Activated CD4-positive, alpha-beta T cell treated with anti-CD3 and anti-CD28 coated beads, Interleukin-2, amount 10 ng/mL, durations not matched to agents 7 days and 5 days (primary cell): Measurements from ENCODE around the gene DNTT. TPM values are rescaled to one million over a fixed set of nuclear protein-coding genes. Genes with fewer than 3 reads are reported as not detected.

Experiments used
- CTCF ChIA-PET: fragments of 350-600 bp; sonication (Branson Sonifier 250); formaldehyde crosslinking; loops from one replicate; lab custom pipeline; 2021; ENCODE audit warnings: antibody characterized with exemption; lab: Charles Lee
- POLR2A ChIA-PET: fragments of 350-600 bp; sonication (Branson Sonifier 250); formaldehyde crosslinking; loops from one replicate; lab custom pipeline; 2021; ENCODE audit warnings: antibody characterized with exemption; lab: Charles Lee
- DNase-seq: peaks from one replicate; pipeline ENCODE4 v3.0.0-alpha.2; 2020
- H3K27ac Mint-ChIP-seq: one replicate; pipeline ENCODE4 v1.8.0; 2021; ENCODE audit warnings: mild to moderate bottlenecking, moderate library complexity, mixed read lengths
- H3K27me3 Mint-ChIP-seq: one replicate; pipeline ENCODE4 v1.8.0; 2021; ENCODE audit warnings: mixed read lengths
- H3K36me3 Mint-ChIP-seq: one replicate; pipeline ENCODE4 v1.8.0; 2021; ENCODE audit warnings: low read depth, mixed read lengths
- H3K4me1 Mint-ChIP-seq: one replicate; pipeline ENCODE4 v1.8.0; 2021; ENCODE audit warnings: mixed read lengths
- H3K4me3 Mint-ChIP-seq: one replicate; pipeline ENCODE4 v1.8.0; 2021; ENCODE audit warnings: mild to moderate bottlenecking, moderate library complexity, mixed read lengths
- H3K9me3 Mint-ChIP-seq: one replicate; pipeline ENCODE4 v1.8.0; 2021; ENCODE audit warnings: mixed read lengths
- total RNA-seq, 2 experiments: library from RNA; stranded (reverse); gene quantifications; one replicate each; pipeline ENCODE4 v1.2.3, GENCODE V29; 2021

Gene DNTT
- total RNA-seq, 2 experiments from 2014 or later, result not detected

DNA sequence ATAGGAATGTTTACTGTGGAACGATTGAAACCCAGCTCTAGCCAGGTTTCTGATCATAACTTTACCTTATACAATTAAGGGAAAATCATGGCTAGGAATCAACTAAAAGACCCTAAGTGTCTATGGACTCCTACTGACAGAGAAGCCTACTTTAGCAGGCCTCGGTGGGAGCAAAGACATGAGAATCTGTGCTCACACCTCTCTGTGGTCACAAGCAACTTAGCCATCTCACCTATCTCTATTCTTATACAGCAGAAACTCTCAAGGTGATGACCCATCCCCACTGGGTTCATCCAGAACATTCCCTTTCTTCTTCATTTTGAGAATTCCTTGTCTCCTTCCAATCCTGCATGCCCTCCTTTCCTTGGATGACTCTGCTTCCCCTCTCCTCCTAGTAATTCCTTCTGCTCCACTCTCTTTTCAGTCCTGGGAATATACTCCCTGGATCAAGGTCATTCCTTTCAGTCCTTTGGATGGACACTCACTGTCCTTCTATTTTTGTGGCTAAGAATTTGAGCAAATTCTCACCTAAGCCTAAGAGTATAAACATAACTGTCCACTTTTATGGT is 35.8 kb upstream of the DNTT start:
- Mint-ChIP-seq H3K36me3 (no peaks in the 10 kb centered on the region), H3K4me3 (no peak overlapping the region), H3K4me1 (no peaks in the 10 kb centered on the region), H3K9me3 (no peaks in the 10 kb centered on the region), H3K27ac (no peak overlapping the region), H3K27me3 (peaks cover 4% of the 10 kb centered on the region)
- ChIA-PET POLR2A (no interaction called here), CTCF (no interaction called here)
- DNase-seq, result no peak

DNA sequence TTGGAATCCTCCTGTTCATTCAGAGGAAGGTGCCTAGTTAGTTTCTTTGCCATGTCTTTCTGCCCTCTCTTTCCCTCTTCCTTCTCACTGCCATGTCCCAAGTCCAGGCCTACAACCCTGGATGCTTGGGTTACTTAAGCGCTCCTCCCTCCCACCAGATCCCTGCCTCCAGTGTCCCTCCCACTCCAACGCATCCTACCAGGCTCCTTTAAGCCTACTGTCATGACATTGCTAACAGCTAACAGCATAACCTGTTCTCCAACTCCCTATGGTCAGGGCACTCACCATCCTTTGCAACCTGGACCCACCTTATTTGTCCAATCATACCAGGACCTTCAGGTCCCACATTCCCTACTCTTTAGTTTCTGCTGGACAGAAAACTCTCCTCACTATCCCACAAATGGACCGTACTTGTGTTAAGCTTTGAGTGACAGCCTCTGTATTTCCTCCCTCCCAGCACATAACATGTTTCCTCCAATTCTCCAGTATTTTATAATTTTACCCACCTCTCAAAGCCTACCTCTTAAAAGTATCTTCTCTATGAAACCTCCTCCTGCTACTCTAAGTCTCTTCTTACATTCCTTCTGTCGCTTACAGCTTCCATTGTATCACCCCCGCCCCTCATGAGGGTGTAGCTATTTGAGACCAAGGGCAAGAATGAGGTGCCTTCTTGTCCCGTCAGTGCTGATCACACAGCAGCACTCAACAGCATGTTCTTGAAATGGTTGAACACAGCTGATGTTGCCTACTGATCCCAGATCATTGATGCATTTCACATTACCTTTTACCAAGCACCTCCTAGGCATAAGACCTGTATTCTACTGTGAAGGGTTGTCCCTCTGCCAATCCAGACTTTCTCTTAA is 34.6 kb upstream of the DNTT start:
- DNase-seq, result no peak
- no peak overlapping the region for H3K4me3 Mint-ChIP-seq
- no peak overlapping the region for H3K27ac Mint-ChIP-seq
- ChIA-PET CTCF (no interaction called here), POLR2A (no interaction called here)
- no peaks in the 10 kb centered on the region for H3K4me1 Mint-ChIP-seq
- H3K9me3 Mint-ChIP-seq, result no peaks in the 10 kb centered on the region
- H3K36me3 Mint-ChIP-seq, result no peaks in the 10 kb centered on the region
- peaks cover 4% of the 10 kb centered on the region for H3K27me3 Mint-ChIP-seq

DNA sequence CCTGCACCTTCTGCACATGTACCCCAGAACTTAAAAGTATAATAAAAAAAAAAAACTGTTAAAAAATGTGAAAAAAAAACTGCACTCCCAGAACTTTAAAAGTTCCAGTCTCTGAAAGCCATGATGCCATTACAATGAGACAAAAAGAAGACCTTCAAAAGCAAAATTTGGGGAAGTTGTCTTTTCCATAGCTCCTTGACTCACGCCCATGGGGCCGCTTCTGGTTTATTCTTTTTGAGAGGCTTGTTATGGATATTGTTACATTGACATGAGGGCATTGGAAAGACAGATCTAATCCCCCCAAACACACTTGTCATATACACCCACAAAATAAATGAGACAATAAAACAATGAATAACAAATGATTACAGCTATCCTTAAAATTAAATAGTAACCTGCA is 33.7 kb upstream of the DNTT start:
- DNase-seq, result no peak

DNA sequence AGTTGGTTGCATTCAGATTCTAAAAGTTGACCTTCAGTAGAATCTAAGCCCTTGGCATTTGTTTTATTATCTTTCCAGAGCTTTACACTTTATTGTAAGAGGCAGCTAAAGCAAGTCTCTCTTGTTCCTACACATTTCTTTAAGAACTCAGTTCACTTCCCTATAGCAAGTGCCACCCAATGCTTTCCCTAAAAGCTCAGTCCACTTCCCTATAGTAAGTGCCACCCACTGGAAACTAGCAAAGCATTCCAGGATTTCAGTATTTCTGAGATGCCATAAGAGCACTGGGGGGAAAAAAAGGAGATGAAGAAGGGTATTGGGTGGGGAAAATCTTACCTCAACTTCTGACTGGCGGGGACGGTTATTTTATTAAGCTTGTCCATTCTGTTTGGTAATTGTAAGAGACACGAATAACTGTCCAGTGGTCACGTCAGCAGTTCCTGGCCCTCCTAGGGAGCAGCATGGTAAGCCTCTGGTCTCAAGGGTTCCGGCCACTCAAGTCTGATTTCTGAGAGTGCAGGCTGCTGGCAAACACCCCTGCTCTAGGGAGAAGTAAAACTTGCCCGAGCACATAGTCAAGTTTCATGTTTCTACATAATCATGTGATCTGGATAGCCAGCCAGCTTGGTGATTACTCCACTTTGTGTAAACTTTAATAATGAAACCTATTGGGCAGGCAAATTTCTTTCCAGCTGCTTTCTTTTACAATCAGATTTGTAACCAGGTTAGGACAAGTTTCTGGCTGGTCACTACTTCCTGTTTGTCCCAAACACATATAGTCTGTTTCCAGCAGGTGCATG is 33.0 kb upstream of the DNTT start, which contains the start of gene BLNK:
Gene BLNK (minus strand): TSS at position 554 of the 800 bp plus-strand sequence. CDS start 171 bp downstream, at position 383.
- Mint-ChIP-seq H3K9me3 (no peaks in the 10 kb centered on the region), H3K36me3 (no peaks in the 10 kb centered on the region), H3K4me1 (no peaks in the 10 kb centered on the region), H3K27me3 (peaks cover 4% of the 10 kb centered on the region), H3K27ac (no peak within 1 kb of the TSS), H3K4me3 (no peak within 1 kb of the TSS)
- CTCF ChIA-PET, result no interaction called here
- DNase-seq, result no peak
- POLR2A ChIA-PET, result no interaction called here

More for the DNA sequence above, 33.7 kb upstream of the DNTT start:
- Mint-ChIP-seq H3K4me1 (no peaks in the 10 kb centered on the region), H3K4me3 (no peak overlapping the region), H3K36me3 (no peaks in the 10 kb centered on the region), H3K27ac (no peak overlapping the region), H3K9me3 (no peaks in the 10 kb centered on the region), H3K27me3 (peaks cover 4% of the 10 kb centered on the region)
- CTCF ChIA-PET, result no interaction called here
- POLR2A ChIA-PET, result no interaction called here

DNA sequence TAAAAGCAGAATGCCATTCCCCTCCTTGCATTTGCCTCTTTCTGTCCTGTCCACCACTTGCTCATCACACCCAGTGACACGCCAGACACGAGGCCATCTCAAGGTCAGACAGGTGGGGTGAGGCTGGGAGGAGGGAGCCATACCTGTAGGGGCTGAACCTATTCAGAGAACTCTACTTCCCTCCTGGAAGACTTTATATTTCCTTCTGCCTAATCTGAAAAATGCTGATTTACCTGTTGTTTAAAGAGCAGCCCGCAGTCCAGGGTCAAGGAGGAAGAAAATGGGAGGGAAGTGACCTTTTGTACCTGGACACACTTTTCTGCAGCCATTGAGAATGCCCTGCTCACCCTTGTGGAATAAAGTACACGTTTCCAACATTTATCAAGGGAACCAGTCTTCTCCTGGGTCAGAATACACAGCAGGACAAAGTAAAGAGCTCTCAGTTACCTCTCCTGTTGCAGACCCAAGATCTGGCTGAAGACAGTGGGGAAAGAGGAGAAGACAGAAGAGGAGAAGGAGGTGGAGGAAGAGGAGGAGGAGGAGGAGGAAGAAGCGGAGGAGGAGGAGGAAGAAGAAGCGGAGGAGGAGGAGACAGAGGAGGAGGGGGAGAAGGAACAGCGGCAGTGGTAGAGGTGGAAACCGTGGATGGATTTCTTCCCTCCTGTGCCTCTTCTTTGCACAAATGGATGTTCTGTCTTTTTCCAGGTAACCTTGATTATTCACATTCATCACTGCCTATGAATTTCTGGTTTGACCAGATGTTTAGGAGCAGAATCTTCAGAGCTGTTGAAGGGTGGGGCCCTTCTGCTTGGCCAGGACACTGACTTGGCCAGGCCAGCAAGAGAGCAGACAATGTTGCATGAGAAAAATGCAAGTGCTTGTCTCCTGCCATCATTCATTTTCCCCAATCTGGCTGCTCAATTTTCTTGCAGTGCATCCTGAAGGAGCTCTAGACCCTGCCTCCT is 31.6 kb upstream of the DNTT start:
- Mint-ChIP-seq H3K36me3 (no peaks in the 10 kb centered on the region), H3K27me3 (peaks cover 4% of the 10 kb centered on the region), H3K27ac (no peak overlapping the region), H3K9me3 (no peaks in the 10 kb centered on the region), H3K4me3 (no peak overlapping the region), H3K4me1 (no peaks in the 10 kb centered on the region)
- DNase-seq, result no peak
- ChIA-PET POLR2A (no interaction called here), CTCF (no interaction called here)

DNA sequence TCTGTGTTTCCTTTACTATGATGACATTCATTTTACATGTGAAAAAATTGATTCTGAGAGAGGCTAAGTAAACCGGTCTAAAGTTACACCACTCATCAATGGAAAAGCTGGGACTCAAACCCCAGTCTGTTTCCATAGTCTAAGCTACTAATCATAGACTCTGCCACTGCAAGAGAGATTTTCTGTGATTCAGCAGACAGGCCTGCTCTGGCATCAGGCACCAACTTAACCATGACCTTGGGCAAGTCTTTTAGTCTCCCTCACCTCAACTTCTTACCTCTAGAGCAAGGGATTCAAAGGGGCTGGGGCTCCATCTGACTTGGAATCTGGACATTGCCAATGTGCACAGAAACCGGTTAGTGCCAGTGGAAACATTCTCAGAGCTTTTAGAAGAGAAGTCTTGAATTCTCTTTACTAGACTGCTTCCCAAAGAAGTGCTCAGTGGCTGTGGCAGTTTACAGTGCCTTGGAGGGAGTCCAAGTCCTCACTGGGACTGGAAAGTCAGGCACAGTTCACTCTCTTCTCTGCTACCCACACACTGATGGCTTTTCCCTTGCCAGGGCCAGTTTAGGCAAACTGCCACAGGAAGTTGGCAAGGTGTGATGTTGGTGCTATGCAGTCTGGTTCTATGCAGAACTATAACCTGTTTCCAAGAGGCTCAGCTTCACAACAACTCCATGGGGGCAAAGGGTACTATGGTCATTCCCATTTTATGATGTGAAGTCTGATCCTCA is 28.4 kb upstream of the DNTT start:
- no peak overlapping the region for H3K4me3 Mint-ChIP-seq
- DNase-seq, result no peak
- H3K4me1 Mint-ChIP-seq, result no peaks in the 10 kb centered on the region
- peaks cover 3% of the 10 kb centered on the region for H3K27me3 Mint-ChIP-seq
- POLR2A ChIA-PET, result no interaction called here
- H3K27ac Mint-ChIP-seq, result no peak overlapping the region
- CTCF ChIA-PET, result no interaction called here
- H3K36me3 Mint-ChIP-seq, result no peaks in the 10 kb centered on the region
- H3K9me3 Mint-ChIP-seq, result no peaks in the 10 kb centered on the region

DNA sequence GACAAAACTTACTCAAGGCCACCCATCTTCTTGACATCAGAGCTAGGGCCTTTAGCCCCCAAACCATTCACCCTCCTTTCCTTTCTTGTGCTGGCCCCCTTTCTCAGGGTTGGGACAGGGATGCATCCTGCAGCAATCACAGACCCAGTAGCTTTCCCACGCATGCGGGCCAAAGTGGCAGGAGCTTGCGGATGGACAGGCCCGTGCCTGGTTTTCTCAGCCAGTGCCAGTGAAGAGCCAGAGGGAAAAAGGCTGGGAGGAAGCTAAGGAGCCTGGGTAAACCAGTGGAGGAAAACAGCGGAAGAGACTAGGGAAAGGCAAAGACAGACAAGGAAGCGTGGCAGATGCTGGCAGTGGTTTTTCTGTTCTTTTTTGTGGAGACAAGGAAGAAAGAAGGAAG is 27.8 kb upstream of the DNTT start:
- no peaks in the 10 kb centered on the region for H3K36me3 Mint-ChIP-seq
- no peaks in the 10 kb centered on the region for H3K9me3 Mint-ChIP-seq
- H3K4me1 Mint-ChIP-seq, result no peaks in the 10 kb centered on the region
- H3K27me3 Mint-ChIP-seq, result peaks cover 3% of the 10 kb centered on the region
- ChIA-PET CTCF (no interaction called here), POLR2A (no interaction called here)
- DNase-seq, result no peak
- no peak overlapping the region for H3K27ac Mint-ChIP-seq
- no peak overlapping the region for H3K4me3 Mint-ChIP-seq

DNA sequence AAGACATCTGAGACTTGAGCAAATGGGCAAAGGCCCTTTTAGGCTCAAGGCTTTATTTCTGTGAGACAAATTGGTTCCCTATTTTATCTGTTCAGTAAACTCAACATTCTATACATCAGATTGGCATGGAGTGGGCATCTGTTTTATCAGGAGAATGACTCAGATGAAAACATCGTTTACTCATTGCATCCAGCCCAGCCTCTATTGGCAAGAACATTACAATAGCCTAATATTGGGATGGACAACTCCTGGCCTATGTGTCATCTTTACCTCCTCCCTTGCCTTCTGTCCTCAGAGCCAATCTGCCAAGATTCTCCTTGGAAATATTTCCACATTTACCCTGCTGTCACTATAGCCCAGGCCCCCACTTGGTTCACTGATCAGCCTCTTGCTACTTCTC is 27.4 kb upstream of the DNTT start:
- DNase-seq, result no peak
- CTCF ChIA-PET, result no interaction called here
- Mint-ChIP-seq H3K9me3 (no peaks in the 10 kb centered on the region), H3K27ac (no peak overlapping the region), H3K27me3 (peaks cover 3% of the 10 kb centered on the region), H3K4me3 (no peak overlapping the region), H3K4me1 (no peaks in the 10 kb centered on the region), H3K36me3 (no peaks in the 10 kb centered on the region)
- POLR2A ChIA-PET, result no interaction called here

DNA sequence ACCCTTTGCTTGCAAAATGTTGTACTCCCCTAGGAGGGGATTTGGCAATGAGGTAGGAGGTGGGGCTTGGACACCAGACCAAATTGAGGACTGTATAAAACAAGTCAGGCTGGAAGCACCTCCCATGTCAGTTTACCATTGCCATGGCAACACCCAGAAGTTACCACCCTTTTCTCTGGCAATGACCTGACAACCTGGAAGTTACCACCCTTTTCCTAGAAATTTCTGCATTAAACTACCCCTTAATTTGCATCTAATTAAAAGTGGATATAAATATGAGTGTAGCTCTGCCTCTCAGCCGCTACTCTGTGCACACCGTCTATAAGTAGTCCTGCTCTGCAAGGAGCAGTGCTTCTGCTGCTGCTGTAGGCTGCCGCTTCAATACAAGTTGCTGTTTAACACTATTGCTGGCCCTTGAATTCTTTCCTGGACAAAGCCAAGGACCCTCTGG is 25.0 kb upstream of the DNTT start:
- H3K36me3 Mint-ChIP-seq, result no peaks in the 10 kb centered on the region
- H3K9me3 Mint-ChIP-seq, result no peaks in the 10 kb centered on the region
- H3K27ac Mint-ChIP-seq, result no peak overlapping the region
- DNase-seq, result no peak
- H3K4me3 Mint-ChIP-seq, result no peak overlapping the region
- ChIA-PET POLR2A (no interaction called here), CTCF (no interaction called here)
- H3K4me1 Mint-ChIP-seq, result no peaks in the 10 kb centered on the region
- H3K27me3 Mint-ChIP-seq, result peaks cover 1% of the 10 kb centered on the region

DNA sequence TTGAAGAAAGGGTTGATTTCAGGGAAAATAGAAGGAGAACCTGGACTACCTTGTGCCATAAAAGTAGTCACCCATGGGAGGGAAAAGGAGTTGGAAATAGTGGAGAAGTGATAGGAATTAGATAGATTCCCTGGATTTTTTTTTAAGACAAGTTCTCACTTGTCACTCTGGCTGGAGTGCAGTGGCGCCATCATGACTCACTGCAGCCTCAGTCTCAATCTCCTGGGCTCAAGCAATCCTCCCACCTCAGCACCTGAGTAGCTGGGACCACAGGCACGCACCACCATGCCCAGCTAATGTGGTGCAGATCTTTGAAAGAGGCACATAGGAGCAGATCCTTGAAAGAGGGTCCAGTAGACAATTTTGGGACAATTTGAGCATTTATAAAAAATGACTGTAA is 23.4 kb upstream of the DNTT start:
- peaks cover 1% of the 10 kb centered on the region for H3K27me3 Mint-ChIP-seq
- ChIA-PET CTCF (no interaction called here), POLR2A (no interaction called here)
- no peak overlapping the region for H3K27ac Mint-ChIP-seq
- H3K4me1 Mint-ChIP-seq, result no peaks in the 10 kb centered on the region
- DNase-seq, result no peak
- no peaks in the 10 kb centered on the region for H3K36me3 Mint-ChIP-seq
- no peaks in the 10 kb centered on the region for H3K9me3 Mint-ChIP-seq
- no peak overlapping the region for H3K4me3 Mint-ChIP-seq

DNA sequence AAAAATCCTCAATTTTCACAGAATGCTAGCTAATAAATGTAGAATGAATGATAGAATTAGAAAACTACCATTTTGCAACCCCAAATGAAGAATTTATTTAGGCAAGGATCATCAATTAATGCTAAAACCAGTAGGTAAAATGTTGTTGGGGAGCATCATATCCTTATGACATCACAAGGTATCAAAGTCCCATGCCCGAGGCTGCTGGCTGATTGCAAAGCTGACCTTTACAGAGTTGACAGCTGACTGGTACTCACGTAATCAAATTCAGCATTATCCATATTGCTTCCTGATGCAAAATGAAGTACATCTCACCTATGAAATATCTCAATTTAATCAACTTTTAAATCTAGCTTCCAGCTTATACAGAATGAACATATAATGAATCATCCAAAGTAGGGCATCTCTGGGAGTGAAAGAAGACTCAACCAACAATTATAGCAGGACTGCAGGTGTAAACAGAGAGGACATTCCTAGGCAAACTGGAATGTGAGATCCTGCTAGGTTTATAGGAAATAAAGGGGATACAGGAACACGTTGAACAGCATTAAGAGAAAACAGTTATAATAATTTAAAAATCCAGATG is 22.7 kb upstream of the DNTT start:
- Mint-ChIP-seq H3K9me3 (no peaks in the 10 kb centered on the region), H3K36me3 (no peaks in the 10 kb centered on the region), H3K27me3 (peaks cover 1% of the 10 kb centered on the region), H3K4me3 (no peak overlapping the region), H3K27ac (no peak overlapping the region), H3K4me1 (no peaks in the 10 kb centered on the region)
- DNase-seq, result no peak
- CTCF ChIA-PET, result no interaction called here
- POLR2A ChIA-PET, result no interaction called here
